ENCODE measurements around the gene MAGI2. TPM values are rescaled to one million over a fixed set of nuclear protein-coding genes. Genes with fewer than 3 reads are reported as not detected.
"Not testable (repeated sequence)": the region's sequence is repeated elsewhere in the genome, so short reads cannot be mapped to it uniquely, and the experiment has no call there.

MAGI2 gene
- total RNA-seq, 5 donors from 2014 or later (not counting 1 experiment from before 2014, with no cell fraction given): 0.10 to 0.77 (median 0.22) TPM

DNA sequence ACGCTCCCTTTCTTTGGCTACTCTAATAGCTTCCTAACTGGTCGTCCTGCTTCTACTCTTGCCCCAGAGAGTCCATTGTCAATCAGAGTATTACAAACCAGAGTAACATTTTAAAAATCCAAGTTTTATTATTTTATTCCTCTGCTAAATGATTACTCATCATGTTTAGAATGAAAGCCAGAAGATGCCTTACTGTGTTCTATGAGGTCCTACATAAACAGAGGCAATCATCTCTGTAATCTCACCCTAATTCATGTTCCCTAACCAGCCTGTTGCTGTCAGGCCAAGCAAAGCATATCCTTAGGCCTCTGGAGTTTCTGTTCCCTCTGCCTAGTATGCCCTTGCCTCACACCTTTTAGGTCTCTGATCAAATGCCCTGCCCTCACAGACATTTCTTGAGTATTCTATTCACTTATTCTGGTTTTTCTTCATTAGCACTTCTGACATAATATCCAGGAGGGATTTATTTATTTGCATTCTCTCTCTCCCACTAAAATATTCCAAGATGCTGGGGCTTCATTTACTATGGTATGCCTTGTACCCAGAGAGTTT is 1157.3 kb downstream of the MAGI2 start:
- no peaks in the 10 kb centered on the region for H3K9me3 Mint-ChIP-seq
- no peak for ATAC-seq (replicated peaks in 1 of 4)
- no peaks in the 10 kb centered on the region for H3K27me3 ChIP-seq (replicated peaks in 1 of 2; ENCODE audit: control insufficient read depth in 2 of 2, extremely low read depth in 1 of 2, insufficient read depth in 2 of 2, low read length in 1 of 2)
- no peak overlapping the region for H3K27ac Mint-ChIP-seq
- no peaks in the 10 kb centered on the region for H3K4me1 Mint-ChIP-seq
- H3K36me3 Mint-ChIP-seq: no peaks in the 10 kb centered on the region
- ChIA-PET CTCF (no interaction called here), POLR2A (no interaction called here)
- H3K4me1 ChIP-seq (ENCODE audit: control insufficient read depth in 1 of 2, extremely low read depth in 1 of 2, insufficient read depth in 2 of 2, low read length in 2 of 2): no peaks in the 10 kb centered on the region
- no peak for DNase-seq
- H3K4me3 Mint-ChIP-seq: no peak overlapping the region
- H3K4me3 ChIP-seq (ENCODE audit: control insufficient read depth in 1 of 2, extremely low read depth in 1 of 2, low read length in 1 of 2): no peak overlapping the region
- H3K36me3 ChIP-seq (ENCODE audit: control insufficient read depth in 2 of 2, extremely low read depth in 1 of 2, insufficient read depth in 1 of 2, low read length in 1 of 2): no peaks in the 10 kb centered on the region
- WGBS (ENCODE audit: insufficient coverage): 68% methylated on average over 2 of the region's 2 CpGs
- no peaks in the 10 kb centered on the region for H3K9me3 ChIP-seq
- no peak overlapping the region for H3K27ac ChIP-seq (ENCODE audit: low read length)
- H3K27me3 Mint-ChIP-seq: no peaks in the 10 kb centered on the region

DNA sequence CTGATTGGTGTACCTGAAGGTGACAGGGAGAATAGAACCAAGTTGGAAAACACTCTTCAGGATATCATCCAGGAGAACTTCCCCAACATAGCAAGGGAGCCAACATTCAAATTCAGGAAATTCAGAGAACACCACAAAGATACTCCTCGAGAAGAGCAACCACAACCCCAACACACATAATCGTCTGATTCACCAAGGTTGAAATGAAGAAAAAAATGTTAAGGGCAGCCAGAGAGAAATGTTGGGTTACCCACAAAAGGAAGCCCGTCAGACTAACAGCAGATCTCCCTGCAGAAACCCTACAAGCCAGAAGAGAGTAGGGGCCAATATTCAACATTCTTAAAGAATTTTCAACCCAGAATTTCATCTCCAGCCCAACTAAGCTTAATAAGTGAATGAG is 1164.0 kb downstream of the MAGI2 start:
- Mint-ChIP-seq H3K9me3 (peaks cover 0 to 11% (median 0%) of the 10 kb centered on the region in 3 donors), H3K27me3 (peaks cover 6 to 11% of the 10 kb centered on the region in 2 donors)
- H3K27ac ChIP-seq (ENCODE audit: low read length); ATAC-seq (replicated peaks in 1 of 4); H3K36me3 ChIP-seq (ENCODE audit: control insufficient read depth in 2 of 2, extremely low read depth in 1 of 2, insufficient read depth in 1 of 2, low read length in 1 of 2); H3K4me1 ChIP-seq (ENCODE audit: control insufficient read depth in 1 of 2, extremely low read depth in 1 of 2, insufficient read depth in 2 of 2, low read length in 2 of 2); H3K9me3 ChIP-seq; H3K4me3 ChIP-seq (ENCODE audit: control insufficient read depth in 1 of 2, extremely low read depth in 1 of 2, low read length in 1 of 2); DNase-seq; H3K36me3 Mint-ChIP-seq; POLR2A ChIA-PET; H3K4me1 Mint-ChIP-seq; H3K27ac Mint-ChIP-seq; H3K27me3 ChIP-seq (replicated peaks in 1 of 2; ENCODE audit: control insufficient read depth in 2 of 2, extremely low read depth in 1 of 2, insufficient read depth in 2 of 2, low read length in 1 of 2); H3K4me3 Mint-ChIP-seq; CTCF ChIA-PET: not testable (repeated sequence)
- WGBS (ENCODE audit: insufficient coverage): no CpG with 5 or more reads among the region's 3 CpGs

DNA sequence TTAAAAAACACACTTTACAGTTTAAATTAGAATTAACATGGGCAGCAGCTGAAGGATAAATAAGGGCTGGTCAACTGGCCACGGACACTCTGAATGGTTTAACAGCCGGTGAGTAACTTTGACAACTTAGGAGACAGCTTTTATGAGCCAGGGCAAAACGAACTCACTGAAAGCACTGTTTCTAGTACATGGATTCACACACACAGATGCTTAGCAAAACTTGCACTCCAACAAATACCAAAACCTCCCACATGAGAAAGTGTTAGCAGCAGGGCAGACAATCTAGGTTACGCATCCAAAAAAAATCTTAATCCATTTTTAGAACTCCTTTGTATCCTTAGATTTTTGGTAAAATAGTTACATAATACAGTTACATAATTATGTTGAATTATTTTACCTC is 1168.5 kb downstream of the MAGI2 start:
- Mint-ChIP-seq H3K4me1 (no peaks in the 10 kb centered on the region), H3K27ac (no peak overlapping the region), H3K4me3 (no peak overlapping the region), H3K27me3 (peaks cover 8 to 13% of the 10 kb centered on the region in 2 donors), H3K9me3 (peaks cover 0 to 8% (median 0%) of the 10 kb centered on the region in 3 donors), H3K36me3 (no peaks in the 10 kb centered on the region)
- 46% methylated on average over 3 of the region's 4 CpGs for WGBS (ENCODE audit: insufficient coverage)
- Histone ChIP-seq H3K4me1 (ENCODE audit: control insufficient read depth in 1 of 2, extremely low read depth in 1 of 2, insufficient read depth in 2 of 2, low read length in 2 of 2) (no peaks in the 10 kb centered on the region), H3K36me3 (ENCODE audit: control insufficient read depth in 2 of 2, extremely low read depth in 1 of 2, insufficient read depth in 1 of 2, low read length in 1 of 2) (no peaks in the 10 kb centered on the region), H3K27me3 (replicated peaks in 1 of 2; ENCODE audit: control insufficient read depth in 2 of 2, extremely low read depth in 1 of 2, insufficient read depth in 2 of 2, low read length in 1 of 2) (no peaks in the 10 kb centered on the region), H3K4me3 (ENCODE audit: control insufficient read depth in 1 of 2, extremely low read depth in 1 of 2, low read length in 1 of 2) (no peak overlapping the region), H3K9me3 (no peaks in the 10 kb centered on the region), H3K27ac (ENCODE audit: low read length) (no peak overlapping the region)
- DNase-seq (no peak), ATAC-seq (replicated peaks in 1 of 4) (no peak)
- CTCF ChIA-PET: no interaction called here
- POLR2A ChIA-PET: no interaction called here

DNA sequence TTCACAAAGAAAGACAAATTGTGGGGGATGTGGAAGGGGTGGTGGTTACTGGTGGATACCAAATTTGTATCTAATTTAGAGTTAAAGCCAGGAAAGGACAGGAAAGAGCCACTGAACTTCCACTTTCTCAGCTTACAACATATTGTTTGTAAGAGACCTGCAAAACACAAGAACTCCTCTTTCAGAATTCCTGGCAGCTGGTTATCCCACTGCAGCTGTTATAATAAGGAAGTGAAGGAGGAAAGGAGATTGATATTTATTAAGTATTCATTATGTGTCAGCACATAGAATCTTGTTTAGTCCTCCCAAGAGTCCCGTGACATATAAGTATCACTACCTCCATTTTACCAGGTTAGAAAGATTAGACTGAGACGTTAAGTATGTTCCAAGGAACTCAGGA is 1173.2 kb downstream of the MAGI2 start:
- Histone ChIP-seq H3K4me1 (ENCODE audit: control insufficient read depth in 1 of 2, extremely low read depth in 1 of 2, insufficient read depth in 2 of 2, low read length in 2 of 2) (no peaks in the 10 kb centered on the region), H3K36me3 (ENCODE audit: control insufficient read depth in 2 of 2, extremely low read depth in 1 of 2, insufficient read depth in 1 of 2, low read length in 1 of 2) (no peaks in the 10 kb centered on the region), H3K27me3 (replicated peaks in 1 of 2; ENCODE audit: control insufficient read depth in 2 of 2, extremely low read depth in 1 of 2, insufficient read depth in 2 of 2, low read length in 1 of 2) (no peaks in the 10 kb centered on the region), H3K27ac (ENCODE audit: low read length) (no peak overlapping the region), H3K9me3 (no peaks in the 10 kb centered on the region), H3K4me3 (ENCODE audit: control insufficient read depth in 1 of 2, extremely low read depth in 1 of 2, low read length in 1 of 2) (no peak overlapping the region)
- no CpG with 5 or more reads among the region's 2 CpGs for WGBS (ENCODE audit: insufficient coverage)
- ChIA-PET CTCF (no interaction called here), POLR2A (no interaction called here)
- Mint-ChIP-seq H3K9me3 (no peaks in the 10 kb centered on the region), H3K27me3 (peaks cover 1 to 3% of the 10 kb centered on the region in 2 donors), H3K4me3 (no peak overlapping the region), H3K4me1 (no peaks in the 10 kb centered on the region), H3K36me3 (no peaks in the 10 kb centered on the region), H3K27ac (no peak overlapping the region)
- ATAC-seq (replicated peaks in 1 of 4) (no peak), DNase-seq (no peak)

DNA sequence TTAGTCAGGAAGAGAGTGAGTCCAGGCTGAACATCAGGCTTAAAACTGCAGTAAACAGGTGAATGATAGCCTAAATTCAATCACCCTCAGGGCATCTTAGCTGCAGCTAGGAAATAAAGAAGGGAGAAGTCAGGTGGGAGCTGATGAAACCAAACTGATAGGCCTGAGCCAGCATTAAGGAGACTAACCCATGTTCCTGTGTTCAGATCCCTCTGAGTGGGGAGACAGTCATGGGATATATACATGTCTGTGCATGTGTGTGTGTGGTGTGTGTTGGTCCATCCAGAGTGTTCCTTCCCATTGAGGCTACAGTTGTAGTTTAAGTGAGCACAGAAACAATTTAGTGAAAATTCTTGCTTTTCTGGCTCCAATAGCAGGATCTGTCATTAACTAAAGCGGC is 1174.0 kb downstream of the MAGI2 start:
- no peaks in the 10 kb centered on the region for H3K36me3 ChIP-seq (ENCODE audit: control insufficient read depth in 2 of 2, extremely low read depth in 1 of 2, insufficient read depth in 1 of 2, low read length in 1 of 2)
- H3K27me3 Mint-ChIP-seq: peaks cover 3% of the 10 kb centered on the region in 2 donors
- ChIA-PET CTCF (no interaction called here), POLR2A (no interaction called here)
- WGBS (ENCODE audit: insufficient coverage): 100% methylated on average over 1 of the region's 1 CpG
- no peak overlapping the region for H3K4me3 ChIP-seq (ENCODE audit: control insufficient read depth in 1 of 2, extremely low read depth in 1 of 2, low read length in 1 of 2)
- H3K9me3 Mint-ChIP-seq: no peaks in the 10 kb centered on the region
- DNase-seq (no peak), ATAC-seq (replicated peaks in 1 of 4) (no peak)
- no peaks in the 10 kb centered on the region for H3K4me1 Mint-ChIP-seq
- H3K36me3 Mint-ChIP-seq: no peaks in the 10 kb centered on the region
- no peaks in the 10 kb centered on the region for H3K9me3 ChIP-seq
- no peak overlapping the region for H3K4me3 Mint-ChIP-seq
- H3K27ac ChIP-seq (ENCODE audit: low read length): no peak overlapping the region
- no peaks in the 10 kb centered on the region for H3K4me1 ChIP-seq (ENCODE audit: control insufficient read depth in 1 of 2, extremely low read depth in 1 of 2, insufficient read depth in 2 of 2, low read length in 2 of 2)
- peaks cover 0 to 6% of the 10 kb centered on the region in 2 experiments for H3K27me3 ChIP-seq (replicated peaks in 1 of 2; ENCODE audit: control insufficient read depth in 2 of 2, extremely low read depth in 1 of 2, insufficient read depth in 2 of 2, low read length in 1 of 2)
- H3K27ac Mint-ChIP-seq: no peak overlapping the region

DNA sequence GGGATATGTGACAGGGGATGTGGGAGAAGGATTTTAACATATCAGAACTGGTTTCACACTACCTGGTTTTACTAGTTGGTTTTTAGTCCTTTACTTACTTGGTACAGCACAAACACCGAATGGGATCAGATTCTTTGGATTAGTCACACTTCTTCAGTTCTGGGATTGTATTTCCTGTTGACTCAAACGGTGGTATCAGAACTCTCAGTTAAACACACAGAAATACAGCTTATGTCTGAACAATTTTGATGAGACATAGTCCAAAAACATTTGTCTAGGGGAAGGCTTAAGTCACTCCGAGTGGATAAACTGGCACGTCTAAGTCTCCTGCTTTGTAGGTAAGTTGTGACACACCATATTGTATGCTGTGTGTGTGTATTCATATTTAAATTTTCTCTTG is 1174.4 kb downstream of the MAGI2 start:
- no peak for DNase-seq
- H3K4me1 Mint-ChIP-seq: no peaks in the 10 kb centered on the region
- H3K27ac ChIP-seq (ENCODE audit: low read length): no peak overlapping the region
- ATAC-seq (replicated peaks in 1 of 4): no peak
- no peaks in the 10 kb centered on the region for H3K9me3 ChIP-seq
- peaks cover 0 to 7% of the 10 kb centered on the region in 2 experiments for H3K27me3 ChIP-seq (replicated peaks in 1 of 2; ENCODE audit: control insufficient read depth in 2 of 2, extremely low read depth in 1 of 2, insufficient read depth in 2 of 2, low read length in 1 of 2)
- CTCF ChIA-PET: no interaction called here
- no peaks in the 10 kb centered on the region for H3K36me3 Mint-ChIP-seq
- no peaks in the 10 kb centered on the region for H3K4me1 ChIP-seq (ENCODE audit: control insufficient read depth in 1 of 2, extremely low read depth in 1 of 2, insufficient read depth in 2 of 2, low read length in 2 of 2)
- peaks cover 3% of the 10 kb centered on the region in 2 donors for H3K27me3 Mint-ChIP-seq
- no peak overlapping the region for H3K27ac Mint-ChIP-seq
- H3K9me3 Mint-ChIP-seq: no peaks in the 10 kb centered on the region
- H3K36me3 ChIP-seq (ENCODE audit: control insufficient read depth in 2 of 2, extremely low read depth in 1 of 2, insufficient read depth in 1 of 2, low read length in 1 of 2): no peaks in the 10 kb centered on the region
- H3K4me3 Mint-ChIP-seq: no peak overlapping the region
- POLR2A ChIA-PET: no interaction called here
- no peak overlapping the region for H3K4me3 ChIP-seq (ENCODE audit: control insufficient read depth in 1 of 2, extremely low read depth in 1 of 2, low read length in 1 of 2)
- WGBS (ENCODE audit: insufficient coverage): no CpG with 5 or more reads among the region's 4 CpGs

DNA sequence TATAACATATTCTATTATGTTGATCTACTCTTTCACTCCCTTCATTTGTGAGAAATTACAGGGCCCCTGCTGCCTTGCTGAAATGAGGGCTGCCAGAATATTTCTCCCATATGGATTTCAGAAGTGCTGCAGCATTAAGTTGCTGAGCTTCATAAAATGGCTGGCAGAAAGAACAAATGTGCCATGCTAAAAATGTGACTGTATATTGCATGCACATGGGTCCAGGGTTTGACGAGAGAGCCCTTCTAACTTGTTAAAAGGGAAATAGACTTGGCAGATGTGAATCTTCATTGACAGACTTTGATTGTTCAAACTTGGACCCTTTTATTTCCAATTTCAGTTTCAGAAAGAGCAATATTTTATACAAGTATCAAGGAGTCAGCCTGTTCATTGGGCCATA is 1186.3 kb downstream of the MAGI2 start:
- CTCF ChIA-PET: no interaction called here
- POLR2A ChIA-PET: no interaction called here
- Mint-ChIP-seq H3K9me3 (peaks cover 5 to 15% (median 10%) of the 10 kb centered on the region in 3 donors), H3K27me3 (peaks cover 0 to 7% of the 10 kb centered on the region in 2 donors), H3K36me3 (no peaks in the 10 kb centered on the region), H3K4me1 (no peaks in the 10 kb centered on the region), H3K27ac (no peak overlapping the region), H3K4me3 (no peak overlapping the region)
- Histone ChIP-seq H3K4me3 (ENCODE audit: control insufficient read depth in 1 of 2, extremely low read depth in 1 of 2, low read length in 1 of 2) (no peak overlapping the region), H3K36me3 (ENCODE audit: control insufficient read depth in 2 of 2, extremely low read depth in 1 of 2, insufficient read depth in 1 of 2, low read length in 1 of 2) (no peaks in the 10 kb centered on the region), H3K9me3 (no peaks in the 10 kb centered on the region), H3K4me1 (ENCODE audit: control insufficient read depth in 1 of 2, extremely low read depth in 1 of 2, insufficient read depth in 2 of 2, low read length in 2 of 2) (no peaks in the 10 kb centered on the region), H3K27ac (ENCODE audit: low read length) (no peak overlapping the region), H3K27me3 (replicated peaks in 1 of 2; ENCODE audit: control insufficient read depth in 2 of 2, extremely low read depth in 1 of 2, insufficient read depth in 2 of 2, low read length in 1 of 2) (no peaks in the 10 kb centered on the region)
- no CpG with 5 or more reads among the region's 1 CpG for WGBS (ENCODE audit: insufficient coverage)
- ATAC-seq (replicated peaks in 1 of 4): no peak
- no peak for DNase-seq
